Measurements from ENCODE around the gene RBPMS2. TPM values are rescaled to one million over a fixed set of nuclear protein-coding genes. Genes with fewer than 3 reads are reported as not detected.
A peak's percentile ranks its signal among the peaks of the same experiment; 100 is the strongest.

The RBPMS2 gene
- total RNA-seq, 5 donors from 2014 or later (not counting 1 experiment from before 2014, with no cell fraction given): 0.16 to 0.26 (median 0.20) TPM; not detected in 2

DNA sequence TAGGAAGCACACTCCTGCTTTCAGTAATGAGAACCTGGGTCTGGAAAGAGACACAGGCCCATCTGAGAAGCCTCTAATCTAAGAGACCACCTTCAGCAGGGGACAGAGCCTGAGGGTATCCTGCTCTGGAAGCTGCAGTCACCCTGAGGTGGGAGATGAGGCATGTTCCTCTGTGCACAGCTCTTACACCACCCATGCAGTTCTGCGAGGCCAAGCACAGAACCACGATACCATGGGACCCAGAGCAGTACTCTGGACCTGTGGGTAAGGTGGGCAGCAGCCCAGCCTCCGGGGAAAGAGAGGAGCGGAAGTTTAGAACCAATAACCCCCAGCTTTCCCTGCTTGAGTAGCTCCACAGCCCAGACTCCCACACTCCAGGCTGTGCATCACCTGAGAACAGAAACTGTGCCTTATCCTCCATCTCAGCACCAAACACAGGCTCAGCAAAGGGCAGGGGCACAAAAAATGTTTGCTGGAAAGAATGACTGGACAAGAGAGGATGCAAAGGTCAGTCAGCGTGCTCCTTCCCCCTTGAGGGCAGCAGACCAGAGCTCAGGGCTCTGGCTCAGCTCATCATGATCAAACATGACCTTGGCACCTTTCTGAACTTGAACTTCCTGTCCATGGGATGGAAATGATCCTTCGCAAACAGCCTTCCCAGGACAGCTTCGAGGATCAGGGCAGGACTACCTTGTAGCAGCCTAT lies 43.1 kb downstream of the RBPMS2 start:
- Histone ChIP-seq H3K27me3 (replicated peaks in 1 of 2; ENCODE audit: control insufficient read depth in 2 of 2, extremely low read depth in 1 of 2, insufficient read depth in 2 of 2, low read length in 1 of 2) (peaks cover 0 to 30% of the 10 kb centered on the region in 2 experiments), H3K4me1 (ENCODE audit: control insufficient read depth in 1 of 2, extremely low read depth in 1 of 2, insufficient read depth in 2 of 2, low read length in 2 of 2) (peaks cover 0 to 10% of the 10 kb centered on the region in 2 experiments), H3K27ac (ENCODE audit: low read length) (no peak overlapping the region), H3K9me3 (no peaks in the 10 kb centered on the region), H3K4me3 (ENCODE audit: control insufficient read depth in 1 of 2, extremely low read depth in 1 of 2, low read length in 1 of 2) (no peak overlapping the region), H3K36me3 (ENCODE audit: control insufficient read depth in 2 of 2, extremely low read depth in 1 of 2, insufficient read depth in 1 of 2, low read length in 1 of 2) (no peaks in the 10 kb centered on the region)
- POLR2A ChIA-PET: no interaction called here
- peaks cover 0 to 3% of the 10 kb centered on the region in 2 donors for H3K27me3 Mint-ChIP-seq
- WGBS (ENCODE audit: insufficient coverage): 91% methylated on average over 4 of the region's 7 CpGs
- no peaks in the 10 kb centered on the region for H3K36me3 Mint-ChIP-seq
- ATAC-seq (replicated peaks in 1 of 4) (no peak), DNase-seq (no peak)
- no peak overlapping the region for H3K27ac Mint-ChIP-seq
- H3K4me3 Mint-ChIP-seq: no peak overlapping the region
- H3K4me1 Mint-ChIP-seq: peaks cover 8 to 13% (median 11%) of the 10 kb centered on the region in 3 donors
- CTCF ChIA-PET: interaction anchor here (0.6 to 4.8 kb wide), 6 partner anchors 46 to 178 kb away, joined by 3 to 18 read pairs (median 4); no protein-coding TSS in a partner anchor
- H3K9me3 Mint-ChIP-seq: no peaks in the 10 kb centered on the region

DNA sequence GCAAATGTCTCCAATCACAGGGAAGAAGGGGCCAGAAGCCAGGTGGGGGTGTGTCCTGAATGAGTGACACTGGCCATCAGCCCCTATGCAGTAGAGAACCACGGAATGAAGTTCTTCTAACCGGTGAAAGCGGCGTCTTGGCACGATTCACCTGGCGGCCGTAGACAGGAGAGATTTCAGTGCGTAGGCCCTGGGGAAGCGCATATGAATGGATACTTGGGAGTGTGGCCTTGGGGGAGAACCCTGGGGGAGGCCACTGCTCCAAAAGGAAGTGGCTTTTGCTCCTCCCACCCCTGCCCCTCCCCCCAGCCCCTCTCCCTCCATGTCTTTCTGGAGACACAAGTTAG lies 43.6 kb downstream of the RBPMS2 start:
- no peaks in the 10 kb centered on the region for H3K36me3 Mint-ChIP-seq
- Histone ChIP-seq H3K36me3 (ENCODE audit: control insufficient read depth in 2 of 2, extremely low read depth in 1 of 2, insufficient read depth in 1 of 2, low read length in 1 of 2) (no peaks in the 10 kb centered on the region), H3K27ac (ENCODE audit: low read length) (no peak overlapping the region), H3K4me1 (ENCODE audit: control insufficient read depth in 1 of 2, extremely low read depth in 1 of 2, insufficient read depth in 2 of 2, low read length in 2 of 2) (peaks cover 0 to 10% of the 10 kb centered on the region in 2 experiments), H3K27me3 (replicated peaks in 1 of 2; ENCODE audit: control insufficient read depth in 2 of 2, extremely low read depth in 1 of 2, insufficient read depth in 2 of 2, low read length in 1 of 2) (peaks cover 0 to 30% of the 10 kb centered on the region in 2 experiments), H3K4me3 (ENCODE audit: control insufficient read depth in 1 of 2, extremely low read depth in 1 of 2, low read length in 1 of 2) (no peak overlapping the region), H3K9me3 (no peaks in the 10 kb centered on the region)
- no peaks in the 10 kb centered on the region for H3K9me3 Mint-ChIP-seq
- POLR2A ChIA-PET: no interaction called here
- no peak for DNase-seq
- H3K4me1 Mint-ChIP-seq: peaks cover 8 to 13% (median 11%) of the 10 kb centered on the region in 3 donors
- H3K27ac Mint-ChIP-seq: no peak overlapping the region
- no peak for ATAC-seq (replicated peaks in 1 of 4)
- CTCF ChIA-PET: interaction anchor here in 1 of 2 donors (1.1 to 4.8 kb wide), 4 partner anchors 45 to 383 kb away, joined by 3 to 18 read pairs (median 4); no protein-coding TSS in a partner anchor
- H3K27me3 Mint-ChIP-seq: peaks cover 0 to 3% of the 10 kb centered on the region in 2 donors
- no peak overlapping the region for H3K4me3 Mint-ChIP-seq
- WGBS (ENCODE audit: insufficient coverage): 75% methylated on average over 4 of the region's 9 CpGs

DNA sequence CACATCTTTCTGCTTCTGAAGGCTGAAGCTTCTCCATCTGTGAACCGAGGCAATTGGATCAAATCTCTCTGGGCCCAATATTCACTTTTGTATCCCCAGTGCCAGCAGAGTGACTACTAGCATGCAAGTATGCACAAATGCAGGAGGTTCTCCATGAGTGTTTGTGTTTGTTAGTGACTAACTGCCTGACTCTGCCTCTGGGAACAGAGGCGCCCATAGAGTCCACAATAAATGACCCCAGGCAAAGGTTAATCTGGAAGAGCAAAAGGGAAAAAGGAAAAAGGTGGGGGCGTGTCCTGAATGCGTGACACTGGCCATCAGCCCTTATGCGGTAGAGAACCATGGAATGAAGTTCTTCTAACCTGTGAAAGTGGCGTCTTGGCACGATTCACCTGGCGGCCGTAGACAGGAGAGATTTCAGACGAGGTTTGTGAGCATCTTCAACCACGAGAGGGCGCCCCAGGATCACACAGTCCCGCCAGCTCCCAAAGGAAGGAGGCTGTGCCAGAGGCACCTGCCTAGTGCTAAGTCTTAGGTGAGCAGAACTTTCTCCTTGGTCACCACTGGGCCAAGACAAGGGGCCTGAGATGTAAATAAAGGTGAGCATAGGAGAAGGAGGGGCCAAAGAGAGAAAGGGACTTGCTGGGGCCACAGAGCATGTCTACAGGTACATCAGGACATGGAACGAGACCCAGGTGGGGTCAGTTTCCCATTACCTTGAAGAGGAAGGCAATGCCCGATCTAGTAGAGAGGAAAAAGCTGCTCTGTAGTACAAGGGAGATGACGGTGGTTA lies 44.2 kb downstream of the RBPMS2 start:
- Histone ChIP-seq H3K9me3 (no peaks in the 10 kb centered on the region), H3K36me3 (ENCODE audit: control insufficient read depth in 2 of 2, extremely low read depth in 1 of 2, insufficient read depth in 1 of 2, low read length in 1 of 2) (no peaks in the 10 kb centered on the region), H3K27me3 (replicated peaks in 1 of 2; ENCODE audit: control insufficient read depth in 2 of 2, extremely low read depth in 1 of 2, insufficient read depth in 2 of 2, low read length in 1 of 2) (peaks cover 0 to 26% of the 10 kb centered on the region in 2 experiments), H3K4me3 (ENCODE audit: control insufficient read depth in 1 of 2, extremely low read depth in 1 of 2, low read length in 1 of 2) (no peak overlapping the region), H3K4me1 (ENCODE audit: control insufficient read depth in 1 of 2, extremely low read depth in 1 of 2, insufficient read depth in 2 of 2, low read length in 2 of 2) (peaks cover 0 to 10% of the 10 kb centered on the region in 2 experiments), H3K27ac (ENCODE audit: low read length) (no peak overlapping the region)
- ATAC-seq (replicated peaks in 1 of 4): peak; percentile 75 to 88 (median 86)
- H3K4me1 Mint-ChIP-seq: peaks cover 8 to 13% (median 11%) of the 10 kb centered on the region in 3 donors
- ChIA-PET POLR2A (interaction anchor here in 1 of 2 donors (0.6 kb wide), 1 partner anchor 104 kb away, joined by 13 read pairs; no protein-coding TSS in a partner anchor), CTCF (interaction anchor here (0.5 to 4.8 kb wide), 12 partner anchors 14 to 1387 kb away, joined by 3 to 18 read pairs (median 4); partner anchors contain the start of gene ANKDD1A (in 1 of the 2))
- 26% methylated on average over 16 of the region's 16 CpGs for WGBS (ENCODE audit: insufficient coverage)
- no peak overlapping the region for H3K27ac Mint-ChIP-seq
- peaks cover 0 to 3% of the 10 kb centered on the region in 2 donors for H3K27me3 Mint-ChIP-seq
- peak; percentile 53 to 91 (median 80) for DNase-seq
- H3K9me3 Mint-ChIP-seq: no peaks in the 10 kb centered on the region
- no peak overlapping the region for H3K4me3 Mint-ChIP-seq
- no peaks in the 10 kb centered on the region for H3K36me3 Mint-ChIP-seq

DNA sequence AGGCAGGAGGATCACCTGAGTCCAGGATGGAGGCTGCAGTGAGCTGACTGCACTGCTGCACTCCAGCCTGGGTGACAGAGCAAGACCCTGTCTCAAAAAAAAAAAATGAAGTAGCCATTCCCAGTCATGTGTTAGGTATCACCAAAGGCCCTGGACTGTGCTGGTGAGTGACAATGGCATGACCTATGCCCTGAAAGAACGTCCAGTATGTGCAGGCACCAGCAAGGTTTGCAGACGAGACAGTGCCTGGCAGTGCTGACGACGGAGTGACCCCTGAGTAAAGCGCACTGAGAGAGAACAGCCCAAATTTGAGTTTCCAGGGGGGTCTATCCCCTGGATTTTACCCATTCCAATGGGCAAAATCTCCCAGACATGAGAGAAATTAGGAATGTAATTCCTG lies 45.2 kb downstream of the RBPMS2 start:
- DNase-seq: no peak
- Histone ChIP-seq H3K4me3 (ENCODE audit: control insufficient read depth in 1 of 2, extremely low read depth in 1 of 2, low read length in 1 of 2) (no peak overlapping the region), H3K27me3 (replicated peaks in 1 of 2; ENCODE audit: control insufficient read depth in 2 of 2, extremely low read depth in 1 of 2, insufficient read depth in 2 of 2, low read length in 1 of 2) (peaks cover 0 to 26% of the 10 kb centered on the region in 2 experiments), H3K27ac (ENCODE audit: low read length) (no peak overlapping the region), H3K9me3 (no peaks in the 10 kb centered on the region), H3K36me3 (ENCODE audit: control insufficient read depth in 2 of 2, extremely low read depth in 1 of 2, insufficient read depth in 1 of 2, low read length in 1 of 2) (no peaks in the 10 kb centered on the region), H3K4me1 (ENCODE audit: control insufficient read depth in 1 of 2, extremely low read depth in 1 of 2, insufficient read depth in 2 of 2, low read length in 2 of 2) (peaks cover 0 to 10% of the 10 kb centered on the region in 2 experiments)
- ATAC-seq (replicated peaks in 1 of 4): no peak
- H3K9me3 Mint-ChIP-seq: no peaks in the 10 kb centered on the region
- no peaks in the 10 kb centered on the region for H3K36me3 Mint-ChIP-seq
- peaks cover 0 to 3% of the 10 kb centered on the region in 2 donors for H3K27me3 Mint-ChIP-seq
- POLR2A ChIA-PET: no interaction called here
- CTCF ChIA-PET: interaction anchor here (0.6 to 4.8 kb wide), 7 partner anchors 9 to 1388 kb away, joined by 3 to 18 read pairs (median 3); no protein-coding TSS in a partner anchor
- H3K27ac Mint-ChIP-seq: no peak overlapping the region
- WGBS (ENCODE audit: insufficient coverage): 78% methylated on average over 4 of the region's 5 CpGs
- peaks cover 8 to 13% (median 11%) of the 10 kb centered on the region in 3 donors for H3K4me1 Mint-ChIP-seq
- no peak overlapping the region for H3K4me3 Mint-ChIP-seq

DNA sequence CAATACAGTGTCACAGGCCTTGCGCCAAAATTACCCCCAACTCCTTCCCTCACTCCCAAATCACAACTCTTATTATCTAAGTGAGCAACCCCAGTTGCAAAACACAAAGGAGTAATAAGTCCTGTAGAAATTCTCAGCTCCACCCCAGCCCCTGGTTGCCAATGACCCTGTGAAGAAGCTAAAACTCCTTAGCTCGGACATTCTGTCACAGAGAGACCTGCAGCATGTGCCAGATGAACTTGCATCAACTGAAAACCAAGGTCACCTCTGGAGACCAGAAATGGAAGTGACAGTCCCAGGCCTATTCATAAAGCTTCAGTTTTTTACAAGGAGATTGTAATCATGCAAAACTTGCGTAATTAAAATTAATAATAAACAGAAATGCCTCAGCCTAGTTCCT lies 55.2 kb downstream of the RBPMS2 start:
- H3K27me3 ChIP-seq (replicated peaks in 1 of 2; ENCODE audit: control insufficient read depth in 2 of 2, extremely low read depth in 1 of 2, insufficient read depth in 2 of 2, low read length in 1 of 2): peaks cover 0 to 3% of the 10 kb centered on the region in 2 experiments
- ChIA-PET CTCF (interaction anchor here (0.6 to 1.2 kb wide), 11 partner anchors 32 to 1550 kb away, joined by 3 to 9 read pairs (median 4); partner anchors contain the start of gene SLC51B (in 1 of the 2)), POLR2A (interaction anchor here (0.6 to 0.7 kb wide), 3 partner anchors 15 to 310 kb away, joined by 3 to 7 read pairs (median 5); no protein-coding TSS in a partner anchor)
- Mint-ChIP-seq H3K4me1 (peaks cover 15 to 19% (median 16%) of the 10 kb centered on the region in 3 donors), H3K9me3 (no peaks in the 10 kb centered on the region), H3K27me3 (no peaks in the 10 kb centered on the region), H3K36me3 (no peaks in the 10 kb centered on the region), H3K27ac (no peak overlapping the region), H3K4me3 (no peak overlapping the region)
- peaks cover 12 to 20% of the 10 kb centered on the region in 2 experiments for H3K4me1 ChIP-seq (ENCODE audit: control insufficient read depth in 1 of 2, extremely low read depth in 1 of 2, insufficient read depth in 2 of 2, low read length in 2 of 2)
- DNase-seq (no peak), ATAC-seq (replicated peaks in 1 of 4) (no peak)
- H3K9me3 ChIP-seq: no peaks in the 10 kb centered on the region
- no peaks in the 10 kb centered on the region for H3K36me3 ChIP-seq (ENCODE audit: control insufficient read depth in 2 of 2, extremely low read depth in 1 of 2, insufficient read depth in 1 of 2, low read length in 1 of 2)
- no peak overlapping the region for H3K27ac ChIP-seq (ENCODE audit: low read length)
- 90% methylated on average over 2 of the region's 3 CpGs for WGBS (ENCODE audit: insufficient coverage)
- H3K4me3 ChIP-seq (ENCODE audit: control insufficient read depth in 1 of 2, extremely low read depth in 1 of 2, low read length in 1 of 2): no peak overlapping the region
